Measurements from ENCODE around the gene ARID4A. TPM values are rescaled to one million over a fixed set of nuclear protein-coding genes. Genes with fewer than 3 reads are reported as not detected.
"Not testable (repeated sequence)": the region's sequence is repeated elsewhere in the genome, so short reads cannot be mapped to it uniquely, and the experiment has no call there.

ARID4A gene
- total RNA-seq, 1 donor from 2014 or later, result 15.4 TPM

- intact Hi-C loops (cut with DNase I), result no loop called here
- DNase-seq (no peak), ATAC-seq (ENCODE audit: poor library complexity) (no peak)
Observed at GRCh38 chr14:58341152-58341748, 42.9 kb downstream of the ARID4A start.

DNA sequence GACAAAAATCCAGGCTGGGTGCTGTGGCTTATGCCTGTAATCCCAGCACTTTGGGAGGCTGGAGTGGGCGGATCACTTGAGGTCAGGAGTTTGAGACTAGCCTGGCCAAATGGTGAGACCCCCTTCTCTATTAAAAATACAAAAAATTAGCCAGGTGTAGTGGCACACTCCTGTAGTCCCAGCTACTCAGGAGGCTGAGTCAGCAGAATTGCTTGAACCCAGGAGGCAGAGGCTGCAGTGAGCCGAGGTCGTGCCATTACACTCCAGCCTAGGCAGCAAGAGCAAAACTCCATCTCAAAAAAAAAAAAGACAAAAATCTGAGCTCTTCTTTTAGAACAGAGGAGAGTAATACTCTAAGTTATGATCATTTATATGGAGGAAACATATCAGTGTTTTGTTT lies 45.2 kb downstream of the ARID4A start:
- intact Hi-C loops (cut with DNase I); ATAC-seq (ENCODE audit: poor library complexity); DNase-seq: not testable (repeated sequence)

DNA sequence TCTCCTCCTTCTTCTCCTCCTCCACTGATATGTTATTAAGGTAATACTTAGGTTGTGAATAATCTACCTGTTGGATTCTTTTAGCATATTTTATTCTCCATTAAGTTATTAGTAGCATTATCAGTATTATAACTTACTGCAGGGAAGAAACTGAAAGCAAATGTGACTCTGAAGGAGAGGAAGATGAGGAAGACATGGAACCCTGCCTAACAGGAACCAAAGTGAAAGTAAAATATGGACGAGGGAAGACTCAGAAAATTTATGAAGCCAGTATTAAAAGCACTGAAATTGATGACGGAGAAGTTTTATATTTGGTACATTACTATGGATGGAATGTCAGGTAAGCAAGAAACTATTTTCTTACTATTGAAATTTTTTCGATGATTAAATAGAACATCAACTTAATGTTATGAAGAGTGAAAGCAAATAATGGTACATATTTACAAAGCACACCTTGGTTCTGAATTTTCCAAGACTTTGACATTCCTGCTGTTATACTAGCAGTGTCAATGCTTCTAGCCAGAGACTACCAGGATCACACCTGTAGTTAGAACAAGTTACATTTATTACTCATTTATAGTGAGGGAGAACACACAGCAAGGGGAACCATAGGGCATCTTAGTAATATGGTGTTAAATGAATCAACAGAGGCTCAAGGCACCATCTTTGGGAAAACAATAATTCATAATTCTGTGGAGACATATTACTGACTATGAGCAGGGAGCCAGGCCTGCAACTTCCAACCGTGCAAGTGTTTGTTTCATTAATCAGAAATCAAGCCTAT lies 55.4 kb downstream of the ARID4A start:
- ATAC-seq (ENCODE audit: poor library complexity), result no peak
- intact Hi-C loops (cut with DNase I), result no loop called here
- no peak for DNase-seq

DNA sequence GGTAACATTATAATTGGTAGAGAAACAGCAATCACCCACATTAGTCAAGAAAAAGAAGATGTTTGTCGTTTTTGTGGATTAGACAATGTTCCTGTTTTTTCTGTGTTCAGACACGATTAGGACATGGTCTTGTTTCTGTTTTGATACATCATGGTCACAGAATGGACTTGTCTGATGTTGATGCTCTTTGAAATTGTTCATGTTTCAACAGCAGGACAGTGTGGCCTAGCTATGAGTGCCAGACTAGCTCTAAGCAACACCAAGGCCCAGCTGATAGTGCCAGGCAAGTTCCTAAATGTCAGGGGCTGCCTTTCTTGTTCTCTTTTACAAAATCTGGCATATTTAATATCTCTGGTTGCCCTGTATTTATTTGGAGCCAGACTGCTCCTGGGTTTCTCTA lies 56.5 kb downstream of the ARID4A start:
- no peak for DNase-seq
- intact Hi-C loops (cut with DNase I), result no loop called here

DNA sequence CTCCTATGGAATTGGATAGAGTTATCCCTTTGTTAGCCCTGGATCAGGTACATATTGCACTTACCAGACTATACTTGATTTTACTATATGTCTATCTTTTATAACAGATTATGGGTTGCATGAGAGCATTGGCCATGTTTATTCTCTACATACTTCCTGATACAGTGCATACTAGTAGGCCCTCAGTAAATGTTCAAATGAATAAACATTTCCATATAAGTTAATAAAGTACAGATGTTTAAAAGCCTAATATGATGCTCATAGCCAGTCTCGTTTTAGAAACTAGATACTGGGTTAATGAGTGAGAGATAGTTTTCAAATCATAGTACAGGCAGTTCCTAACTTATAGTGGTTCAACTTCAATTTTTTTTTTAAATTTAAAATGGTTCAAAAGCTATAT lies 57.9 kb downstream of the ARID4A start:
- intact Hi-C loops (cut with DNase I), result no loop called here
- no peak for DNase-seq
- ATAC-seq (ENCODE audit: poor library complexity), result no peak

More for the DNA sequence above, 56.5 kb downstream of the ARID4A start:
- ATAC-seq (ENCODE audit: poor library complexity), result no peak

DNA sequence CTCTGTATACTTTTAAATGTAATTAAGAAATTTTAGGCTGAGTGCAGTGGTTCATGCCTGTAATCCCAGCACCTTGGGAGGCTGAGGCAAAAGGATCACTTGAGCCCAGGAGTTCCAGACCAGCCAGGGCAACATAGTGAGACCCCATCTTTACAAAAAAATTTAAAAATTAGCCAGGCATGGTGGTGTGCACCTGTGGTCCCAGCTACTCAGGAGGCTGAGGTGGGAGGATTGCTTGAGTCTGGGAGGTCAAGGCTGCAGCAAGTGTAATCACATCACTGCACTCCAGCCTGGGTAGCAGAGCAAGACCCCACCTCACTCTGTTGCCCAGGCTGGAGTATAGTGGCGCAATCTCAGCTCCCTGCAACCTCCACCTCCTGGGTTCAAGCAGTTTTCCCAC lies 63.9 kb downstream of the ARID4A start:
- intact Hi-C loops (cut with DNase I); DNase-seq; ATAC-seq (ENCODE audit: poor library complexity): not testable (repeated sequence)

DNA sequence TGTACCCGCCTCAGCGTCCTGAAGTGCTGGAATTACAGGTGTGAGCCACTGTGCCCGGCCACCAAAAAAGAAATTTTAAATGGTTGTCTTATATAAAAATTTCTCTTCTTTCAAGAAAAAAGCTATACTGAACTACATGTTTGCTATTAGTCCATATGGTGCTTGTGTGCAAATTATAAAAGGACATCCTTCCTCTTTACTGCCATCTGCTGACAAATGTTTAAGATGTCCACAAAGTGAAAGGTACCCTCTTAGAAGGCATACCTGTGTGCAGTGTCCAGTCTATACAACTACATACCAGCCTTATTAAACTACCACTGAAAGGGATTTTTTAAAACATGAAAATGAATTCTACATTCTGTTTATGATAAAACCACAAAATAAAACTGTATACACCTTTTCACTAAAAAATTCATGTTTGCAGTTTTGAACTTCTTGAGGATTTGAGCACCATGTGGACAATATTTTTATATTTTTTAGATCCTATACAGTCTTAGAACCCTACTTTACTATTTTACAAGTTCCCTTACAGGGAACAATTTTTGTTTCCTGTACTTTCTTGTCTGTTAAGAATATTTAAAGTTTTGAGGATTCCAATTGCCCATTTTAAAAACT lies 64.5 kb downstream of the ARID4A start:
- intact Hi-C loops (cut with DNase I), result no loop called here
- ATAC-seq (ENCODE audit: poor library complexity), result peak; percentile 53

DNA sequence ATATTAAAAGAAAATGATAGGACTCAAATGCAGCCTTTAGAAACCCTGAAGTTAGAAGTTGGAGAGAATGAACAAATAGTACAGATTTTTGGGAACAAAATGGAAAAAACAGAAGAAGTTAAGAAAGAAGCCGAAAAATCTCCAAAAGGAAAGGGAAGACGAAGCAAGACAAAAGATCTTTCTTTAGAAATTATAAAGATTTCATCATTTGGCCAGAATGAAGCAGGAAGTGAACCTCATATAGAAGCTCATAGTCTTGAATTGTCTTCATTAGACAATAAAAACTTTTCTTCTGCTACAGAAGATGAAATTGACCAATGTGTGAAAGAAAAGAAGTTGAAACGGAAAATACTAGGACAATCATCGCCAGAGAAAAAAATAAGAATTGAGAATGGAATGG lies 66.0 kb downstream of the ARID4A start:
- intact Hi-C loops (cut with DNase I), result no loop called here
- DNase-seq (no peak), ATAC-seq (ENCODE audit: poor library complexity) (no peak)

More for the DNA sequence above, 64.5 kb downstream of the ARID4A start:
- DNase-seq, result no peak

DNA sequence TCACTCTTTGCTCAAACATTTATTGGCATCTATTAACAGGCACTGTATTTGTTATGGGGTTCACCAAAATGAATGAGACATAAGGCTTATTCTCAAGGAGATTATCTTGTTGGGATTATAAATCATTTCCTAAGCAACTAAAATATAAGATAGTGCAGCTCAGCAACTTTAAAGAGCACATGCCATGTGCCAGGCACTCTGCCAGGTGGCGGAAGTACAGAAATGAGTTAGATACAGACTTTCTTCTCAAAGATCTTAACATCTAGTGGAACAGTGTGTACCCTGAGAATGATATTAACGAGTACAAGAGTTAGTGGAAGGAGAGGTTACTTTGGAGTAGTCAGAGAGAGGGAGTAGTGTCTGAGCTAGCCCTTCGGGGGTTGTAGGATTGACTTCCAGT lies 68.9 kb downstream of the ARID4A start:
- intact Hi-C loops (cut with DNase I), result no loop called here
- no peak for DNase-seq
- ATAC-seq (ENCODE audit: poor library complexity), result no peak

DNA sequence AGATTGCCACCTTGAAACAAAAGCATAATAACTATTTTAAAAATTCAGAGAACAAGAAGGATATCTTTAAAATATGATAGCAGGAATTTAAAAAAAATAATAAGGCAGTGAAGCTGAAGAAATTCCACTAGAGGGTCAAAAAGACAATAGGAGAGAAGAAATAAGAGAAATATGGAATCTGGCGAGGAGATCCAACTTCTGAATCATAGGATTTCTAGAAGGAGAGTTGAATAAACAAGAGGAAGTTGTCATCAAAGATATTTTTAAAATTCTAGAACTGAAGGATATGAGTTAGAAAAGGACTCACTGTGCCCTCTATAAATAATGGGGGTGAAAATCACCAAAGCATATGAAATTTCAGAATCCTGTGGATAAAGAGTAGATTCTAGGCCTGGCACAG lies 70.6 kb downstream of the ARID4A start:
- intact Hi-C loops (cut with DNase I), result no loop called here
- no peak for ATAC-seq (ENCODE audit: poor library complexity)

GRCh38 chr14:58376791-58377190 lies 78.4 kb downstream of the ARID4A start:
- no peak for DNase-seq
- intact Hi-C loops (cut with DNase I), result no loop called here
- no peak for ATAC-seq (ENCODE audit: poor library complexity)

More for the DNA sequence above, 70.6 kb downstream of the ARID4A start:
- no peak for DNase-seq

DNA sequence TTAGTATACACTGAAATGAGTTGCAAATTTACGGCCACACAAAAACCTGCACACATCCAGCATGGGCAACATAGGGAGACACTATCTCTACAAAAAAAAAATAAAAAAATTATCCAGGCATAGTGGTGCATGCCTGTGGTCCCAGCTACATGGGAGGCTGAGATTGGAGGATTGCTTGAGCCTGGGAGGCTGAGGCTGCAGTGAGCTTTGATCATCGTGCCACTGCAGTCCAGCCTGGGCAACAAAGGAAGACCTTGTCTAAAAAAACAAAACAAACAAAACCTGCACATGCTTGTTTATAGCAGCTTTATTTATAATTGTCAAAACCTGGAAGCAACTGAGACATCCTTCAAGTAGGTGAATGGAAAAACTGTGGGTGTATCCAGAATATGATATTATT lies 92.5 kb downstream of the ARID4A start:
- DNase-seq (no peak), ATAC-seq (ENCODE audit: poor library complexity) (no peak)
- intact Hi-C loops (cut with DNase I), result no loop called here

GRCh38 chr14:58395562-58395811 lies 97.1 kb downstream of the ARID4A start:
- intact Hi-C loops (cut with DNase I), result no loop called here
- no peak for ATAC-seq (ENCODE audit: poor library complexity)
- no peak for DNase-seq

- intact Hi-C loops (cut with DNase I), result no loop called here
- DNase-seq, result peak; percentile 87
- peak; percentile 98 for ATAC-seq (ENCODE audit: poor library complexity)
Observed at GRCh38 chr14:58395812-58396788, 97.7 kb downstream of the ARID4A start, which contains the start of gene TOMM20L. Gene TOMM20L (plus strand): TSS chr14:58395930. CDS start chr14:58395958, 28 bp downstream.

DNA sequence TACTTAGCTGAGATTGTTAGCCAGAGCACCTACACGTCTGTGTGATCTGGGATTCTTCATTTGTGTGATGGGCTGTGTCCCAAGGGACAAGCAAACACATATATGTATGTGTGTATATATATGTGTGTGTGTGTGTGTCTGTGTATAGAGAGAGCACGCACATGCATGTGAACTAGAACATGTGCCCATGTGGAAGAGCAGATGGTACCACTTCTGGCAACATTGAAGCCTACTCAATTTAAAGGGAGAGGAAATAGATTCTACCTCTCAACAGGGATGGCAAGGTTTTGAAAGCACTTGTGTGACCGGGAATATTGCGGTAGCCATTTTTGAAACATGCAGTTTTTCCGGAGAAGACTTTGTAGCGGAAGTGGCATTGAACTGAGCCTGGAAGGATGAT lies 98.8 kb downstream of the ARID4A start:
- intact Hi-C loops (cut with DNase I), result no loop called here
- DNase-seq (no peak), ATAC-seq (ENCODE audit: poor library complexity) (no peak)

GRCh38 chr14:58398495-58398894 lies 100.1 kb downstream of the ARID4A start:
- DNase-seq, result no peak

DNA sequence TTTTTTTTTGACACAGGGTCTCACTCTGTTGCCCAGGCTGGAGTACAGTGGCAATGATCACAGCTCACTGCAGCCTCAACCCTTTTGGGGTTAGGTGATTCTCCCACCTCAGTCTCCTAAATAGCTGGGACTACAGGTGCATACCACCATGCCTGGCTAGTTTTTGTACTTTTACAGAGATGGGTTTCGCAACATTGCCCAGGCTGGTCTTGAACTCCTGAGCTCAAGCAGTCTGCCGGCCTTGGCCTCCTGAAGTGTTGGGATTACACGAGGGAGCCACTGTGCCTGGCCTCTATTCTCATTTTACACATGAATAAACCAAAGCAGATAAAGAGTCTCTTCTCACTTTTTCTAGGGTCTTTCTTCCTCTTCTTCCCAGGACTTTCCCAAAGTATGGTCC lies 100.5 kb downstream of the ARID4A start:
- no peak for ATAC-seq (ENCODE audit: poor library complexity)
- intact Hi-C loops (cut with DNase I), result no loop called here
- no peak for DNase-seq

More at GRCh38 chr14:58398495-58398894, 100.1 kb downstream of the ARID4A start:
- intact Hi-C loops (cut with DNase I), result no loop called here
- ATAC-seq (ENCODE audit: poor library complexity), result no peak

DNA sequence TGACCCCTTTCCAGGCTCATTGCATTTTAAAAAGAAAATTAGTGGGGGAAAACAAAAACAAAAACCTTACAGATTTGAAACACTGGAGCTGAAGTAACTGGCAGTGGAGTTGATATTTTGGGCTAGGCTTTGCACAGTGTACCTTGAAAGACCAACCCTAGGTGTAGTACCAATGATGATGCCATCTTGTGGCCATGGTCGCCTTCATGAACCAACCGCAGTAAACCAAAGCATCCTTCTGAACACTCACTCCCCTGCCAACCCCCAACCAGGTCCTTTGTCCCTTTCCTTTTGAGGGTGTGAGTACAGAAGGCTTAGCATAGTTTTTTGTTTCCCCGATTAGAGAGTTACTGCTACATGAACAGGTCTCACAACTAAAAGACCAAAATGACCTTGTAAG lies 103.2 kb downstream of the ARID4A start:
- ATAC-seq (ENCODE audit: poor library complexity) (no peak), DNase-seq (no peak)
- intact Hi-C loops (cut with DNase I), result no loop called here

- ATAC-seq (ENCODE audit: poor library complexity), result no peak
- intact Hi-C loops (cut with DNase I), result no loop called here
- no peak for DNase-seq
Observed at GRCh38 chr14:58408681-58409215, 110.4 kb downstream of the ARID4A start.

Measured in Right ventricle myocardium superior (tissue), 1 donor.